ENCODE data around the gene MN1. TPM values are rescaled to one million over a fixed set of nuclear protein-coding genes. Genes with fewer than 3 reads are reported as not detected.

Gene MN1
- total RNA-seq, 1 donor from 2014 or later: 0.13 TPM

GRCh38 chr22:27719036-27719347 lies 82.6 kb downstream of the MN1 start:
- DNase-seq (ENCODE audit: low read depth in 2 of 2): no peak

GRCh38 chr22:27718186-27719035 lies 83.1 kb downstream of the MN1 start:
- peak; percentile 63 to 91 for DNase-seq (ENCODE audit: low read depth in 2 of 2)

- DNase-seq (ENCODE audit: low read depth in 2 of 2): no peak
Measured at GRCh38 chr22:27717094-27717493, 84.5 kb downstream of the MN1 start.

GRCh38 chr22:27716074-27716473 lies 85.5 kb downstream of the MN1 start:
- DNase-seq (ENCODE audit: low read depth in 2 of 2): no peak

- peak in 1 of 2 donors; percentile 35 for DNase-seq (ENCODE audit: low read depth in 2 of 2)
Measured at GRCh38 chr22:27715106-27715505, 86.5 kb downstream of the MN1 start.

- no peak for DNase-seq (ENCODE audit: low read depth in 2 of 2)
Measured at GRCh38 chr22:27714068-27714467, 87.5 kb downstream of the MN1 start.

- DNase-seq (ENCODE audit: low read depth in 2 of 2): no peak
Measured at GRCh38 chr22:27713461-27713860, 88.1 kb downstream of the MN1 start.

GRCh38 chr22:27711756-27712155 lies 89.8 kb downstream of the MN1 start:
- no peak for DNase-seq (ENCODE audit: low read depth in 2 of 2)

- no peak for DNase-seq (ENCODE audit: low read depth in 2 of 2)
Measured at GRCh38 chr22:27711012-27711411, 90.5 kb downstream of the MN1 start.

- no peak for DNase-seq (ENCODE audit: low read depth in 2 of 2)
Measured at GRCh38 chr22:27709919-27710675, 91.5 kb downstream of the MN1 start.

GRCh38 chr22:27706489-27706888 lies 95.1 kb downstream of the MN1 start:
- DNase-seq (ENCODE audit: low read depth in 2 of 2): no peak

- DNase-seq (ENCODE audit: low read depth in 2 of 2): peak in 1 of 2 donors; percentile 84
Measured at GRCh38 chr22:27705408-27706080, 96.0 kb downstream of the MN1 start.

GRCh38 chr22:27704581-27704980 lies 97.0 kb downstream of the MN1 start:
- no peak for DNase-seq (ENCODE audit: low read depth in 2 of 2)

- no peak for DNase-seq (ENCODE audit: low read depth in 2 of 2)
Measured at GRCh38 chr22:27699383-27700019, 102.1 kb downstream of the MN1 start.

GRCh38 chr22:27698813-27699212 lies 102.7 kb downstream of the MN1 start:
- no peak for DNase-seq (ENCODE audit: low read depth in 2 of 2)

Other genes starting within 250 kb of the MN1 start
- gene PITPNB, start 117.5 kb upstream of the MN1 start, total RNA-seq: 19.6 and 28.8 TPM in 2 replicates

All from dermis microvascular lymphatic vessel endothelial cell (primary cell).